ENCODE data around the gene AMZ1.

AMZ1 gene

GRCh38 chr7:2760098-2760889 is 72.3 kb downstream of the AMZ1 start:
- Histone ChIP-seq H3K36me3 (ENCODE audit: control insufficient read depth, insufficient read depth, low read length) (no peaks in the 10 kb centered on the region), H3K9me3 (ENCODE audit: control insufficient read depth, low read length) (no peaks in the 10 kb centered on the region), H3K4me1 (ENCODE audit: control insufficient read depth, insufficient read depth, low read length) (peaks cover 49% of the 10 kb centered on the region), H3K4me3 (ENCODE audit: low read length) (no peak overlapping the region), H3K27me3 (ENCODE audit: control insufficient read depth, insufficient read depth, low read length) (no peaks in the 10 kb centered on the region), H3K9ac (ENCODE audit: low read length) (peak overlapping the region; percentile 6)

DNA sequence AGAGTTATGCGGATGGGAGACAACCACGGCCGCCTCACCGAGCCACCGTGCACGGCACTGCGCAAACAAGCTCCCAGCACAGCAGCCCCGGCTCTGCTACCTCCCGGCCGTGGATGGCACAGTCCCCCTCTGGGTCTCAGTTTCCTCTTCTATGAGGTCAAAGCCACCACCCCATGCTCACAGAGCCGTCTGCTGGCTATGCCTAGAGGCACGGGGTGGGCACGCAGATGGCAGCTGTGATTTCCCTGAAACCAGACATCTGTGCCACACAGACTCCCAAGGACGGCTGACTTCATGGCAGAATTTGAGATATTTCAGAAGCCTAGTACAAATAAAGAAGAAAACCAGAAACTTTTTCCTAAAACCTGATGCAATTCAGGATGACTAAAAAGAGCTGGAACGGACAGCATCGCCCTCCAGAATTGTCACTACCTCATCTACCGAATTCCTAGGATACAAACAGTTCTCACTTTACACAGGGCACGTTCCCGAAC is 73.2 kb downstream of the AMZ1 start:
- H3K36me3 ChIP-seq (ENCODE audit: control insufficient read depth, insufficient read depth, low read length): no peaks in the 10 kb centered on the region
- H3K27me3 ChIP-seq (ENCODE audit: control insufficient read depth, insufficient read depth, low read length): no peaks in the 10 kb centered on the region
- H3K9me3 ChIP-seq (ENCODE audit: control insufficient read depth, low read length): no peaks in the 10 kb centered on the region
- H3K9ac ChIP-seq (ENCODE audit: low read length): no peak overlapping the region
- no peak overlapping the region for H3K4me3 ChIP-seq (ENCODE audit: low read length)
- peaks cover 49% of the 10 kb centered on the region for H3K4me1 ChIP-seq (ENCODE audit: control insufficient read depth, insufficient read depth, low read length)

GRCh38 chr7:2761801-2762497 is 73.9 kb downstream of the AMZ1 start:
- Histone ChIP-seq H3K27me3 (ENCODE audit: control insufficient read depth, insufficient read depth, low read length) (no peaks in the 10 kb centered on the region), H3K4me1 (ENCODE audit: control insufficient read depth, insufficient read depth, low read length) (peaks cover 49% of the 10 kb centered on the region), H3K9me3 (ENCODE audit: control insufficient read depth, low read length) (no peaks in the 10 kb centered on the region), H3K4me3 (ENCODE audit: low read length) (no peak overlapping the region), H3K36me3 (ENCODE audit: control insufficient read depth, insufficient read depth, low read length) (no peaks in the 10 kb centered on the region), H3K9ac (ENCODE audit: low read length) (no peak overlapping the region)

DNA sequence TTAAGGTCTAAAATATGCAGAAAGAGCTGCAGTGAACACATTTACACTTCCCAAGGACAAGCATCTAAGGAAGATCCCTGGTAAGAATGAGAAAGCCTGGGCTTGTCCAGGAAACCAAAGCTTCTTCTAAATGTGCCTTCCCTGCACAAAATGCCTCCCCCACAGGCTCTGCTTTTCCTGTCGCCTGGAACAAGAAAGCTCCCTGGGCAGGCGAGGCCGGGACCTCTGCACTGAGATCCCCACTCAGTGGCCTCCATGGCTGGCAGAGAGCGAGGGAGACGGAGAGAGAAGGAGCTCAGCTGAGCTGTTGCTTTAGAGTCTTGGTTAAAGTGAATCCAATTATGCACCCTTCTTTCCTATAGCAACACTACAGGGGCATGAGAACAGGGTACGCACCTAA is 75.6 kb downstream of the AMZ1 start:
- Histone ChIP-seq H3K4me1 (ENCODE audit: control insufficient read depth, insufficient read depth, low read length) (peaks cover 36% of the 10 kb centered on the region), H3K9me3 (ENCODE audit: control insufficient read depth, low read length) (no peaks in the 10 kb centered on the region), H3K36me3 (ENCODE audit: control insufficient read depth, insufficient read depth, low read length) (no peaks in the 10 kb centered on the region), H3K9ac (ENCODE audit: low read length) (no peak overlapping the region), H3K4me3 (ENCODE audit: low read length) (no peak overlapping the region), H3K27me3 (ENCODE audit: control insufficient read depth, insufficient read depth, low read length) (no peaks in the 10 kb centered on the region)

DNA sequence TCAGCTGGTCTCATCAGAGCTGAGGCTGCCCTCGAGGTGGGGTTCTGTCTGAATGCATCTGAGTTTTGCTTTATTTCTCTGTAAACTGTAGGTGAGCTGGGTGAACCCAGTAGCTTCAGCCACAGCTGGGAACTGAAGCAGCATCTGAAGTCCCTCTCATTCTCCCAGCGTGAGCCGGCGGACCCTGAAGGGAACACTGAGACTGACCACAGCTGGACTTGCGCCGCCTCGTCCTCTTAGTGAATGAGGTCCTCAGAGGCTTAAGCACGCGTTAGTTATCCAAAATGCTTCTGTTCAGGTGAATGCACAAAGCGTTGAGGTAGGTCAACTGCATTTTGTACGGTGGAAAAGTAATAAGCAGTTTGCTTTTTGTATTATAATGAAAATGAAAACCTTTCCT is 76.6 kb downstream of the AMZ1 start:
- Histone ChIP-seq H3K9me3 (ENCODE audit: control insufficient read depth, low read length) (no peaks in the 10 kb centered on the region), H3K27me3 (ENCODE audit: control insufficient read depth, insufficient read depth, low read length) (no peaks in the 10 kb centered on the region), H3K4me3 (ENCODE audit: low read length) (no peak overlapping the region), H3K4me1 (ENCODE audit: control insufficient read depth, insufficient read depth, low read length) (peaks cover 30% of the 10 kb centered on the region), H3K36me3 (ENCODE audit: control insufficient read depth, insufficient read depth, low read length) (no peaks in the 10 kb centered on the region), H3K9ac (ENCODE audit: low read length) (no peak overlapping the region)

All from mucosa of stomach (tissue), 1 donor.